ENCODE data around the gene NOL8.

The NOL8 gene

GRCh38 chr9:92325991-92326500 lies 896 bp upstream of the NOL8 start:
- H2AFZ ChIP-seq (ENCODE audit: low read depth, low read length), result peak overlapping the region; percentile 94
- ATAC-seq (ENCODE audit: insufficient read depth, low read depth) (peak; percentile 28), DNase-seq (no peak)
- H3K4me1 ChIP-seq (ENCODE audit: insufficient read depth, low read length), result peaks cover 41% of the 10 kb centered on the region
- peak overlapping the region; percentile 96 for H3K27ac ChIP-seq (ENCODE audit: low read length)
- no peaks in the 10 kb centered on the region for H3K27me3 ChIP-seq (ENCODE audit: insufficient read depth, low read length, poor library complexity)
- no peaks in the 10 kb centered on the region for H3K9me3 ChIP-seq (ENCODE audit: insufficient read depth, low read length, severe bottlenecking)
- peak overlapping the region; percentile 85 to 96; a peak in 3 of 4 replicates for H3K4me3 ChIP-seq (ENCODE audit: low read depth in 1 of 2, low read length in 2 of 2)
- H3K36me3 ChIP-seq (ENCODE audit: insufficient read depth, low read length), result peaks cover 21% of the 10 kb centered on the region
- H3K9ac ChIP-seq (ENCODE audit: low read depth, low read length), result peak overlapping the region; percentile 84
- H4K20me1 ChIP-seq (ENCODE audit: insufficient read depth, low read length), result no peaks in the 10 kb centered on the region; the same call in 1 of the 2 replicates
- peaks cover 76% of the 10 kb centered on the region for H3K79me2 ChIP-seq (ENCODE audit: insufficient read depth, low read length)
- H3K4me2 ChIP-seq (ENCODE audit: insufficient read depth, low read length), result peak overlapping the region; percentile 97
- TF ChIP-seq CTCF (IDR thresholded peaks at IDR 0.05; ENCODE audit: borderline replicate concordance, extremely low read depth, low read length, poor library complexity, severe bottlenecking), result no peak

GRCh38 chr9:92324889-92325268 lies 271 bp downstream of the NOL8 start:
- ATAC-seq (ENCODE audit: insufficient read depth, low read depth), result peak; percentile 19
- DNase-seq, result no peak
- H3K4me3 ChIP-seq (ENCODE audit: low read depth in 1 of 2, low read length in 2 of 2), result peak overlapping the region; percentile 85 to 96
- H3K36me3 ChIP-seq (ENCODE audit: insufficient read depth, low read length), result peaks cover 32% of the 10 kb centered on the region
- H3K27me3 ChIP-seq (ENCODE audit: insufficient read depth, low read length, poor library complexity), result no peaks in the 10 kb centered on the region
- no peaks in the 10 kb centered on the region; the same call in 1 of the 2 replicates for H4K20me1 ChIP-seq (ENCODE audit: insufficient read depth, low read length)
- H3K27ac ChIP-seq (ENCODE audit: low read length), result peak overlapping the region; percentile 96
- no peaks in the 10 kb centered on the region for H3K9me3 ChIP-seq (ENCODE audit: insufficient read depth, low read length, severe bottlenecking)
- TF ChIP-seq CTCF (IDR thresholded peaks at IDR 0.05; ENCODE audit: borderline replicate concordance, extremely low read depth, low read length, poor library complexity, severe bottlenecking) (no peak), EZH2 (IDR thresholded peaks at IDR 0.05; ENCODE audit: borderline replicate concordance, low read depth, low read length, severe bottlenecking) (no peak)
- H3K79me2 ChIP-seq (ENCODE audit: insufficient read depth, low read length), result peaks cover 69% of the 10 kb centered on the region
- H2AFZ ChIP-seq (ENCODE audit: low read depth, low read length), result peak overlapping the region; percentile 94
- peaks cover 41% of the 10 kb centered on the region for H3K4me1 ChIP-seq (ENCODE audit: insufficient read depth, low read length)
- peak overlapping the region; percentile 84 for H3K9ac ChIP-seq (ENCODE audit: low read depth, low read length)
- H3K4me2 ChIP-seq (ENCODE audit: insufficient read depth, low read length), result peak overlapping the region; percentile 97

DNA sequence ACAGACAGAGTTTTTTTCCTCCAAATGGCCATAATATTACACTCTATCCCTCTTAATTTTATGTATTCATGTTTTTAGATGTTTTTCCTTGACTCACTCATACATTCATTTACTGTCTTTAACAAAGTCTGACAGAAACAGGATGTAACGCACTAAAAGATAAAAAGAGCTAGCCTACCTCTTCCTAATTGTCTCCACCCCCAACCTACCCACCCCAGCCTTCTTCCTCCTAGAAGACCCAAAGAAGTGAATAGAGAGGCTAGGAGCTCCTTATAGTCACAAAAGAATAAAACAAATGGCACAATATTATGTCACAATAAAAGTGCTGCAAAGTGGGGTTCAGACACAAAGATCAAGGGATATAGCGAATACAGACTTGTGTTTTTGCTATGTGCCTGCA lies 719 bp downstream of the NOL8 start:
- Histone ChIP-seq H4K20me1 (ENCODE audit: insufficient read depth, low read length) (no peaks in the 10 kb centered on the region; the same call in 1 of the 2 replicates), H2AFZ (ENCODE audit: low read depth, low read length) (peak overlapping the region; percentile 94), H3K9ac (ENCODE audit: low read depth, low read length) (peak overlapping the region; percentile 84), H3K4me3 (ENCODE audit: low read depth in 1 of 2, low read length in 2 of 2) (peak overlapping the region; percentile 85 to 96), H3K79me2 (ENCODE audit: insufficient read depth, low read length) (peaks cover 65% of the 10 kb centered on the region), H3K4me2 (ENCODE audit: insufficient read depth, low read length) (peak overlapping the region; percentile 97), H3K27ac (ENCODE audit: low read length) (peak overlapping the region; percentile 96), H3K4me1 (ENCODE audit: insufficient read depth, low read length) (peaks cover 41% of the 10 kb centered on the region), H3K27me3 (ENCODE audit: insufficient read depth, low read length, poor library complexity) (no peaks in the 10 kb centered on the region), H3K36me3 (ENCODE audit: insufficient read depth, low read length) (peaks cover 35% of the 10 kb centered on the region), H3K9me3 (ENCODE audit: insufficient read depth, low read length, severe bottlenecking) (no peaks in the 10 kb centered on the region)
- DNase-seq (no peak), ATAC-seq (ENCODE audit: insufficient read depth, low read depth) (no peak)
- TF ChIP-seq EZH2 (IDR thresholded peaks at IDR 0.05; ENCODE audit: borderline replicate concordance, low read depth, low read length, severe bottlenecking) (no peak), CTCF (IDR thresholded peaks at IDR 0.05; ENCODE audit: borderline replicate concordance, extremely low read depth, low read length, poor library complexity, severe bottlenecking) (no peak)

All from DND-41 (cell line).